ENCODE data around the gene PTPRE.

PTPRE gene

GRCh38 chr10:128102480-128103228 is 195.8 kb downstream of the PTPRE start:
- TF ChIP-seq CTCF (IDR thresholded peaks at IDR 0.05; ENCODE audit: low read depth, low read length, missing control alignments), result no peak
- no peak overlapping the region for H3K4me3 ChIP-seq (ENCODE audit: low read depth, low read length)
- in situ Hi-C loops (cut with HindIII; ENCODE audit: low sequenced_read_pairs), result no loop called here
- no peak for DNase-seq (ENCODE audit: low read depth)

GRCh38 chr10:128103229-128103714 is 196.4 kb downstream of the PTPRE start:
- no peak overlapping the region for H3K4me3 ChIP-seq (ENCODE audit: low read depth, low read length)
- DNase-seq (ENCODE audit: low read depth), result no peak
- no peak for TF ChIP-seq CTCF (IDR thresholded peaks at IDR 0.05; ENCODE audit: low read depth, low read length, missing control alignments)
- in situ Hi-C loops (cut with HindIII; ENCODE audit: low sequenced_read_pairs), result no loop called here

GRCh38 chr10:128105383-128105782 is 198.5 kb downstream of the PTPRE start:
- in situ Hi-C loops (cut with HindIII; ENCODE audit: low sequenced_read_pairs), result no loop called here
- TF ChIP-seq CTCF (IDR thresholded peaks at IDR 0.05; ENCODE audit: low read depth, low read length, missing control alignments), result no peak
- no peak for DNase-seq (ENCODE audit: low read depth)
- no peak overlapping the region for H3K4me3 ChIP-seq (ENCODE audit: low read depth, low read length)

- no peak overlapping the region for H3K4me3 ChIP-seq (ENCODE audit: low read depth, low read length)
- no peak for TF ChIP-seq CTCF (IDR thresholded peaks at IDR 0.05; ENCODE audit: low read depth, low read length, missing control alignments)
- in situ Hi-C loops (cut with HindIII; ENCODE audit: low sequenced_read_pairs), result no loop called here
- DNase-seq (ENCODE audit: low read depth), result no peak
Measured at GRCh38 chr10:128109707-128110106, 202.8 kb downstream of the PTPRE start.

GRCh38 chr10:128110339-128110738 is 203.4 kb downstream of the PTPRE start:
- H3K4me3 ChIP-seq (ENCODE audit: low read depth, low read length), result no peak overlapping the region
- DNase-seq (ENCODE audit: low read depth), result no peak
- no peak for TF ChIP-seq CTCF (IDR thresholded peaks at IDR 0.05; ENCODE audit: low read depth, low read length, missing control alignments)
- in situ Hi-C loops (cut with HindIII; ENCODE audit: low sequenced_read_pairs), result no loop called here

- no peak for DNase-seq (ENCODE audit: low read depth)
- no peak overlapping the region for H3K4me3 ChIP-seq (ENCODE audit: low read depth, low read length)
- no peak for TF ChIP-seq CTCF (IDR thresholded peaks at IDR 0.05; ENCODE audit: low read depth, low read length, missing control alignments)
- in situ Hi-C loops (cut with HindIII; ENCODE audit: low sequenced_read_pairs), result no loop called here
Measured at GRCh38 chr10:128111696-128112095, 204.8 kb downstream of the PTPRE start.
